Erythroblast (primary cell): Measurements from ENCODE around the gene PLAAT2.
"Not testable (repeated sequence)": the region's sequence is repeated elsewhere in the genome, so short reads cannot be mapped to it uniquely, and the experiment has no call there.

ENCODE experiments used
- DNase-seq, 2 experiments: peaks; one replicate each; lab custom pipeline; 2025; lab: John Stamatoyannopoulos, UW
- GATA1 ChIP-seq: IDR thresholded peaks from 2 replicates; pipeline ENCODE4 v1.6.1; 2011; ENCODE audit warnings: low read depth, mild to moderate bottlenecking, control low read depth, low read length, moderate library complexity
- POLR2A ChIP-seq: IDR thresholded peaks from 2 replicates; pipeline ENCODE4 v1.6.1; 2011; ENCODE audit warnings: mild to moderate bottlenecking, low read length

Gene PLAAT2

GRCh38 chr11:63567044-63567840, 4.1 kb upstream of the PLAAT2 start:
- DNase-seq, result peak; percentile 93
- TF ChIP-seq POLR2A, result peak; percentile 40
- no peak for TF ChIP-seq GATA1

DNA sequence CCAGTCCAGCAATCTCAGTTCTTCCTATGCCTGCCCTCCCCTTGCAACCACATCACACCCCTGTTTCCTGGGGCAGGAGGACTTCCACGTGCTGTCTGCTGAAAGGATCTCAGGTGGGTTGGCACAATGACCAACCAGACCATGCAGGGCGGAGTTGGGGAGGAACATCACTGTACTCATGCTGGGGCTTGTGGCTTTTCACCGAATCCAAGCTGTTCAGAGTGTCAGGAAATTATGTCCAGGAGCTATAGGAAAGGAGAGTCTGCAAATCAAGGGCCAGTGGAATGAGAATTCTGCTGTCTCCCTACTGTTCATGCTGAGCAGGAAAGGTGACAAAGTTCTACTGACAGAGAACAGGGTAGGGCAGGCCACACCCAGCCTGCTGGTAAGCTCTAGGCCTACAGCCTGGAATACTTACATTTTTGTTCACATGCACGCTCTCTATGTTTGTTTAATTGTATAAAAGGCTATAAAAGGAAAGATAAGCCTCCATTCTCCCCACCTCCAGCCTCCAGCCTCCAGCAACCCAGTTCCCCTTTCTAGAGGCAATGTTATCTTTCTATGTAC, 1.7 kb upstream of the PLAAT2 start:
- TF ChIP-seq GATA1 (no peak), POLR2A (no peak)

GRCh38 chr11:63564056-63564774, 1.0 kb upstream of the PLAAT2 start:
- no peak for TF ChIP-seq GATA1
- TF ChIP-seq POLR2A, result no peak
- DNase-seq, result no peak

More for the DNA sequence above, 1.7 kb upstream of the PLAAT2 start:
- DNase-seq, result no peak

DNA sequence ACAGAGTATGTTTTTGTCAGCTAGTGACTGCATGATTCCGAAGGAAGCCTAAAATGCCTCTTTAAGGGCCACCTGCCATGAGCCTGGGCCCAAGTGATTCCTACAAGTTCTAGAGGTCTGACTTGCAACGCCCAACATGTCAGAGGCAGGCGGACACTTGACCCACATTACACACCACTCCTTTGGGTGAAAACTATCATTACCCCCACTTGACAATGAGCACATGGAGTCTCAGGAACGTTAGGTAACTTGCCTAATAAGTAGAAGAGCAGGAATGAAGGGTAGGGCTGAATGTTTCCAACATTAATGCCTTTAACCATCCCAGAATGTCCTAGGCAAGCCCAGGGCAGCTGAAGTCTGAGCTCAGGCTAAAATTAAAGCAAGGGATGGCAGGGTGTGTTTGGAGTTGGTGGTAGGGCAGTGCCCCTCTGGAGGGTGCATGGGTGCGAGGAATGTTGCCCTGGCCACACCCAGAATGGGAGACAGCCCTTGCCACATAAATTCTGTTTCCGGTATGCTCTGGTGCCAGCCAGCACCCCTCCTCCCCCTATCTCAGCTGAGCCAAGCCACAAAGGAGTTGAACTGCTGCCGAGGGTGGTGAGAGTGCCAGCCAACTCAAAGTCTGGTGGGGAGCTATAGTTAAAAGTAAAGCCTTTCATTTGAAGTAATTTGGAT, 2.5 kb downstream of the PLAAT2 start:
- no peak for TF ChIP-seq GATA1
- no peak for TF ChIP-seq POLR2A
- no peak for DNase-seq

- TF ChIP-seq POLR2A (no peak), GATA1 (no peak)
- no peak for DNase-seq
Measured at GRCh38 chr11:63558459-63559157, 4.6 kb downstream of the PLAAT2 start.

GRCh38 chr11:63557570-63557969, 5.6 kb downstream of the PLAAT2 start:
- TF ChIP-seq POLR2A (no peak), GATA1 (no peak)

GRCh38 chr11:63556404-63557013, 6.7 kb downstream of the PLAAT2 start:
- TF ChIP-seq POLR2A, result no peak
- no peak for TF ChIP-seq GATA1
- no peak for DNase-seq

More at GRCh38 chr11:63557570-63557969, 5.6 kb downstream of the PLAAT2 start:
- no peak for DNase-seq

DNA sequence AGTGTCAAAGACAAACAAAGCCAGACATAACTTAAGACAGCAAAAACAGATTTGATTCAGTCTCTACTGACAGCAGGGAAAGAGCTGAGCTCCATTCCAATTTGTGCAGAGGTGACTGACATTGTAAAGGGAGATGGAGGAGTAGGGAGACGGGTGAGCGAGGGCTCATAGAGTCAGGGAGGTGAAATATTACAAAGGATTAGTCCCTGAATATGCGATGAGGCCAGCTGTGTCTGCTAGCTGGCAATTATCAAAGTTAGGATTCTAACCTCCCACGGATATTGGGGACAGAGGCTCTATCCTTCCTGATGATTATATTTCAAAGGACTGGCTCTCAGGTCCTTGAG, 8.3 kb downstream of the PLAAT2 start:
- no peak for TF ChIP-seq POLR2A
- TF ChIP-seq GATA1, result no peak
- DNase-seq, result no peak

- TF ChIP-seq GATA1 (no peak), POLR2A (no peak)
- DNase-seq, result no peak
Measured at GRCh38 chr11:63553759-63554158, 9.4 kb downstream of the PLAAT2 start.

DNA sequence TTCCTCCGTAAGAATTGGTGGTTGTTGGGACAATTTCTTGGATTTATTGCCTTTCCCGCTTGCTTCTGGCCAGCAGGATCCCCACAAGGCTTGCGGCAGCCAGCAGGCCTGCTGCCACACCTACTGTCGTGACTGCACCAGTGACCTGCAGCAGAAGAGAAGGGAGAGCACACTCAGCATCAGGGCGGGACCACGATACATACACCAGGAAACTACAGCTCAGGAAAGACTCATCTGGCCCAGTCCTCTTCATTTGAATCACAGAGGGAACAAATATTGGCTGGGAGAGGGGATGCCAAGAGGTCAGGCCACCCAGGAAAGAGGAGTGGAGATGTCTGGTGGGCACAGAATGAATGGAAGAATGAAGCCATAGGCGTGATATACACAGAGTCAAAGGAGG, 10.3 kb downstream of the PLAAT2 start:
- no peak for DNase-seq

DNA sequence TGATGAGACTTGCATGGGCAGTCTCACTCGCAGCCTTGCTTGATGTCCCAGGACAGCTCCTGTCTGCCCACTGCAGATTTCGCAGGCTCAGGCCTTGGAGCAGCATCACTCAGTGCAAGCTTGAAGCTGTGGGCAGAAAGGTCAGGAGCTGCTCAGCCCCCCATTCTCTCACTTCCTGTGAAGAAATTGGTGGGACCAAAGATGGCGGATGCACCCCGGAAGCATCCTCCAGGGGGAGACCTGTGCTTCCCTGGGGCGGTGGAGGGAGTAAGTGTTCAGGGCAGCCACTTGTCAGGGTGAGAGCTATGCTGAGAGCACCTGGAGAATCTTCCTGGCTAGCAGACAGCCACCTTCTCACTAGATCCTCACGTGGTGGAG, 11.3 kb downstream of the PLAAT2 start:
- no peak for TF ChIP-seq POLR2A
- no peak for DNase-seq

More for the DNA sequence above, 10.3 kb downstream of the PLAAT2 start:
- TF ChIP-seq POLR2A (no peak), GATA1 (no peak)

DNA sequence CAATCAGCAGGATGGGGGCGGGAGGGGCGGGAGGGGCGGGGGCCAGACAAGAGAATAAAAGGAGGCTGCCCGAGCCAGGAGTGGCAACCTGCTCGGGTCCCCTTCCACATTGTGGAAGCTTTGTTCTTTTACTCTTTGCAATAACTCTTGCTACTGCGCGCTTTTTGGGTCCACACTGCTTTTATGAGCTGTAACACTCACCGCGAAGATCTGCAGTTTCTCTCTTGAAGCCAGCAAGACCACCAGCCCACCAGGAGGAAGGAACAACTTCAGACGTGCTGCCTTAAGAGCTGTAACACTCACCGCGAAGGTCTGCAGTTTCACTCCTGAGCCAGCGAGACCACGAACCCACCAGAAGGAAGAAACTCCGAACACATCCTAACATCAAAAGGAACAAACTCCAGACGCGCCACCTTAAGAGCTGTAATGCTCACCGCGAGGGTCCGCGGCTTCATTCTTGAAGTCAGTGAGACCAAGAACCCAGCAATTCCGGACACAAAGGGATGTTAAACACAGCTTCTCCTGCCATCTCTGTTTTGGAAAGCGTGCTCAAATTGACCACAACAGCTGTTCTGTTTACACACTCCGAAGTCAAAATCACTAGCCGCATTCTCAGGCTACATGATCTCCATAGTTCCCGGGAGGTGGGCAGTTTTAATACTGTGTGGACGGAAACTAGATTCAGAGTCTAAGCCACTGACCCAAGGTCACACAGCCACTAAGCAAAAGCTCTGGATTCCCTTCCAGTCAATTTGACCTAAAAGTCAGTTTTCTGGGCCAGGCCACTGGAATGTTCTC, 11.9 kb downstream of the PLAAT2 start:
- no peak for DNase-seq
- TF ChIP-seq GATA1 (no peak), POLR2A (no peak)

DNA sequence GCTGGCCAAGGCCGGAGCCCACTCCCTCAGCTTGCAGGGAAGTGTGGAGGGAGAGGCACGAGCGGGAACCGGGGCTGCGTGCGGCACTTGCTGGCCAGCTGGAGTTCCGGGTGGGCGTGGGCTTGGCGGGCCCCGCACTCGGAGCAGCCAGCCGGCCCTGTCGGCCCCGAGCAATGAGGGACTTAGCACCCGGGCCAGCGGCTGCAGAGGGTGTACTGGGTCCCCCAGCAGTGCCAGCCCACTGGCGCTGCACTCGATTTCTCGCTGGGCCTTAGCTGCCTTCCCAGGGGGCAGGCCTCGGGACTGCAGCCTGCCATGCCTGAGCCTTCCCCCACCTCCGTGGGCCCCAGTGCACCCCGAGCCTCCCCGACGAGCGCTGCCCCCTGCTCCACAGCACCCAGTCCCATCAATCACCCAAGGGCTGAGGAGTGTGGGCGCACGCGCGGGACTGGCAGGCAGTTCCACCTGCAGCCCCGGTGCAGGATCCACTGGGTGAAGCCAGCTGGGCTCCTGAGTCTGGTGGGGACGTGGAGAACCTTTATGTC, 13.0 kb downstream of the PLAAT2 start:
- DNase-seq, result not testable (repeated sequence)
